Thoracic aorta (tissue), 2 donors: Measurements from ENCODE around the gene SLC39A11. TPM values are rescaled to one million over a fixed set of nuclear protein-coding genes. Genes with fewer than 3 reads are reported as not detected.
"Not testable (repeated sequence)": the region's sequence is repeated elsewhere in the genome, so short reads cannot be mapped to it uniquely, and the experiment has no call there.

Experiments used
- ATAC-seq: fragments of 150-250 bp; one replicate; pipeline ENCODE4 v1.8.0; 2017; ENCODE audit warnings: low read depth; ENCODE audit not compliant: insufficient number of reproducible peaks, low FRiP score
- DNase-seq: peaks from one replicate; pipeline ENCODE4 v3.0.0-alpha.2; 2020; ENCODE audit warnings: low spot score
- H3K27ac ChIP-seq, 2 donors: fragments of 200-600 bp; sonication (generic); 1 replicate in 1 of 2; 2 replicates in 1 of 2; pipeline ENCODE4 v1.5.1; 2016; ENCODE audit warnings: mild to moderate bottlenecking in 2 of 2, moderate library complexity in 2 of 2
- H3K27me3 ChIP-seq: fragments of 200-600 bp; sonication (generic); replicated peaks from 2 replicates; pipeline ENCODE4 v1.6.0; 2016; ENCODE audit warnings: mild to moderate bottlenecking; ENCODE audit not compliant: insufficient read depth
- H3K36me3 ChIP-seq: fragments of 200-600 bp; sonication (generic); one replicate; pipeline ENCODE4 v1.5.1; 2016
- H3K4me1 ChIP-seq, 2 donors: fragments of 200-600 bp; sonication (generic); 1 replicate in 1 of 2; 2 replicates in 1 of 2; pipeline versions ENCODE4 v1.5.1 to v1.6.0; 2016; ENCODE audit warnings: low read depth in 2 of 2, mild to moderate bottlenecking in 1 of 2; ENCODE audit not compliant: control insufficient read depth in 1 of 2
- H3K4me3 ChIP-seq: fragments of 200-600 bp; sonication (generic); 2 replicates; pipeline ENCODE4 v1.5.1; 2016; ENCODE audit warnings: mild to moderate bottlenecking
- H3K9me3 ChIP-seq: fragments of 200-600 bp; sonication (generic); 2 replicates; pipeline ENCODE4 v1.5.1; 2016
- CTCF ChIP-seq: fragments of 200-600 bp; sonication (generic); IDR thresholded peaks from one replicate; pipeline ENCODE4 v1.5.1; 2019; ENCODE audit warnings: antibody characterized with exemption
- total RNA-seq, 2 donors: library from RNA; depleted of rRNA; stranded (reverse); fragments of >200 nt; gene quantifications; one replicate each; pipeline versions ENCODE4 v1.1.0 to v1.2.3, GENCODE V29; 2016

The SLC39A11 gene
- total RNA-seq, 2 donors from 2014 or later = 12.0 to 29.1 TPM

- Histone ChIP-seq H3K9me3 (no peaks in the 10 kb centered on the region), H3K4me1 (peaks cover 4 to 15% of the 10 kb centered on the region in 2 donors), H3K36me3 (no peaks in the 10 kb centered on the region), H3K4me3 (no peak overlapping the region), H3K27ac (no peak overlapping the region), H3K27me3 (no peaks in the 10 kb centered on the region)
- ATAC-seq = no peak
- DNase-seq = no peak
- TF ChIP-seq CTCF = no peak
These were observed 87.1 kb downstream of the SLC39A11 start for GRCh38 chr17:73005360-73005759.

- H3K27ac ChIP-seq = no peak overlapping the region
- H3K27me3 ChIP-seq = no peaks in the 10 kb centered on the region
- no peak for TF ChIP-seq CTCF
- no peaks in the 10 kb centered on the region for H3K36me3 ChIP-seq
- H3K4me1 ChIP-seq = peaks cover 4 to 14% of the 10 kb centered on the region in 2 donors
- no peak for DNase-seq
- no peaks in the 10 kb centered on the region for H3K9me3 ChIP-seq
- no peak overlapping the region for H3K4me3 ChIP-seq
- no peak for ATAC-seq
These were observed 89.0 kb downstream of the SLC39A11 start for GRCh38 chr17:73003487-73003886.

GRCh38 chr17:73000832-73001231, 91.7 kb downstream of the SLC39A11 start:
- DNase-seq (no peak), ATAC-seq (no peak)
- Histone ChIP-seq H3K9me3 (no peaks in the 10 kb centered on the region), H3K27ac (no peak overlapping the region), H3K36me3 (no peaks in the 10 kb centered on the region), H3K27me3 (no peaks in the 10 kb centered on the region), H3K4me3 (no peak overlapping the region), H3K4me1 (no peaks in the 10 kb centered on the region)
- TF ChIP-seq CTCF = no peak

- H3K27me3 ChIP-seq, H3K27ac ChIP-seq, H3K36me3 ChIP-seq, H3K4me1 ChIP-seq, ATAC-seq, H3K9me3 ChIP-seq, H3K4me3 ChIP-seq, DNase-seq: not testable (repeated sequence)
These were observed 93.0 kb downstream of the SLC39A11 start for GRCh38 chr17:72999474-72999873.

GRCh38 chr17:72998343-72998742, 94.1 kb downstream of the SLC39A11 start:
- H3K36me3 ChIP-seq = no peaks in the 10 kb centered on the region
- no peak for TF ChIP-seq CTCF
- no peak for DNase-seq
- H3K27ac ChIP-seq = no peak overlapping the region
- no peak overlapping the region for H3K4me3 ChIP-seq
- no peaks in the 10 kb centered on the region for H3K9me3 ChIP-seq
- no peaks in the 10 kb centered on the region for H3K4me1 ChIP-seq
- no peaks in the 10 kb centered on the region for H3K27me3 ChIP-seq
- ATAC-seq = no peak

- no peak for ATAC-seq
These were observed 94.9 kb downstream of the SLC39A11 start for GRCh38 chr17:72997559-72997958.

More at GRCh38 chr17:72997559-72997958, 94.9 kb downstream of the SLC39A11 start:
- no peaks in the 10 kb centered on the region for H3K4me1 ChIP-seq
- no peaks in the 10 kb centered on the region for H3K36me3 ChIP-seq
- TF ChIP-seq CTCF = no peak
- H3K27me3 ChIP-seq = no peaks in the 10 kb centered on the region
- H3K27ac ChIP-seq = no peak overlapping the region
- no peaks in the 10 kb centered on the region for H3K9me3 ChIP-seq
- no peak overlapping the region for H3K4me3 ChIP-seq
- DNase-seq = no peak
